MM.1S (cell line): ENCODE results near the gene ZNF267.
A peak's percentile ranks its signal among the peaks of the same experiment; 100 is the strongest.

Experiments
- DNase-seq: peaks from one replicate; pipeline ENCODE4 v3.0.0-alpha.2; 2015
- H2AFZ ChIP-seq: fragments of 300-600 bp; sonication (generic); 2 replicates; pipeline ENCODE4 v1.6.0; 2016; ENCODE audit warnings: antibody characterized with exemption, low read length
- H3F3A ChIP-seq: fragments of 300-600 bp; sonication (generic); 2 replicates; pipeline ENCODE4 v1.6.1; 2016; ENCODE audit warnings: mild to moderate bottlenecking, antibody characterized with exemption, low read length, moderate library complexity, mixed read lengths; ENCODE audit not compliant: insufficient read depth
- H3K27ac ChIP-seq: fragments of 300-600 bp; sonication (generic); 2 replicates; pipeline ENCODE4 v1.5.1; 2016; ENCODE audit warnings: mild to moderate bottlenecking, low read length
- H3K27me3 ChIP-seq: fragments of 300-600 bp; sonication (generic); replicated peaks from 2 replicates; pipeline ENCODE4 v1.6.0; 2016; ENCODE audit warnings: low read length; ENCODE audit not compliant: insufficient read depth
- H3K36me3 ChIP-seq: fragments of 300-600 bp; sonication (generic); replicated peaks from 2 replicates; pipeline ENCODE4 v1.6.1; 2016; ENCODE audit warnings: mild to moderate bottlenecking, low read length, mixed read lengths; ENCODE audit not compliant: insufficient read depth
- H3K4me1 ChIP-seq: fragments of 300-600 bp; sonication (generic); 2 replicates; pipeline ENCODE4 v1.6.1; 2016; ENCODE audit warnings: low read length, mixed read lengths
- H3K4me2 ChIP-seq: fragments of 300-600 bp; sonication (generic); 2 replicates; pipeline ENCODE4 v1.6.0; 2016; ENCODE audit warnings: low read depth, low read length
- H3K4me3 ChIP-seq: fragments of 300-600 bp; sonication (generic); 2 replicates; pipeline ENCODE4 v1.5.1; 2016; ENCODE audit warnings: low read length, mixed read lengths
- H3K79me2 ChIP-seq: fragments of 300-600 bp; sonication (generic); 2 replicates; pipeline ENCODE4 v1.6.1; 2016; ENCODE audit warnings: mixed run types, low read length, mixed read lengths
- H3K9ac ChIP-seq: fragments of 300-600 bp; sonication (generic); 2 replicates; pipeline ENCODE4 v1.6.1; 2016; ENCODE audit warnings: low read length, mixed read lengths
- H3K9me2 ChIP-seq: fragments of 300-600 bp; sonication (generic); replicated peaks from 2 replicates; pipeline ENCODE4 v1.6.1; 2016; ENCODE audit warnings: mild to moderate bottlenecking, low read length, mixed read lengths; ENCODE audit not compliant: insufficient read depth
- H3K9me3 ChIP-seq: fragments of 300-600 bp; sonication (generic); replicated peaks from 2 replicates; pipeline ENCODE4 v1.6.1; 2016; ENCODE audit warnings: mild to moderate bottlenecking, low read length, mixed read lengths; ENCODE audit not compliant: insufficient read depth
- H4K20me1 ChIP-seq: fragments of 300-600 bp; sonication (generic); 2 replicates; pipeline ENCODE4 v1.6.1; 2016; ENCODE audit warnings: mild to moderate bottlenecking, low read length, moderate library complexity, mixed read lengths; ENCODE audit not compliant: insufficient read depth
- CTCF ChIP-seq: fragments of 300-600 bp; sonication (generic); IDR thresholded peaks from 2 replicates; pipeline ENCODE4 v1.5.1; 2016; ENCODE audit warnings: antibody characterized with exemption, low read length, mixed read lengths
- EZH2 ChIP-seq: fragments of 300-600 bp; sonication (generic); optimal IDR thresholded peaks from 2 replicates; pipeline ENCODE3; 2017; ENCODE audit warnings: low read depth, mild to moderate bottlenecking, antibody characterized with exemption, low read length, mixed read lengths
- EZH2phosphoT487 ChIP-seq: fragments of 300-600 bp; sonication (generic); IDR thresholded peaks from 2 replicates; pipeline ENCODE4 v1.6.1; 2018; ENCODE audit warnings: antibody characterized with exemption, low read length

The ZNF267 gene

DNA sequence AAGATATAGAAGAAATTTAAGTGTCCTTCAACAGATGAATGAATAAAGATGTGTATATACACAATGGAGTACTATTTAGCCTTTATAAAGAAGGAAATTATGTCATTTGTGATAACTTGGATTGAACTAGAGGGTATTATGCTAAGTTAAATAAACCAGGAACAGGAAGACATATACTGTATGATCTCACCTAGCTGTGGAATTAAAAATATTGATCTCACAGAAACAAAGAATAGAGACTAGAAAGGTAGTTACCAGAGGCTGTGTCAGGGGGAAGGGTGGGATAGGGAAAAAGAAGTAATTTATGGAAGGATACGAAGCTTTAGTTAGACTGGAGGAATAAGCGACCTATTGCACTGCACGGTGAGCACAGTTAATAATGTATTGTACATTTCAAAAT is 5.4 kb upstream of the ZNF267 start:
- H3K27me3 ChIP-seq, result no peaks in the 10 kb centered on the region
- H3K36me3 ChIP-seq, result no peaks in the 10 kb centered on the region
- peaks cover 14% of the 10 kb centered on the region for H3K4me1 ChIP-seq
- TF ChIP-seq EZH2, result no peak
- TF ChIP-seq EZH2phosphoT487, result no peak
- no peak for TF ChIP-seq CTCF
- H3K4me3 ChIP-seq, result no peak overlapping the region
- H3K9me2 ChIP-seq, result no peaks in the 10 kb centered on the region
- no peaks in the 10 kb centered on the region for H4K20me1 ChIP-seq
- H3K9me3 ChIP-seq, result no peaks in the 10 kb centered on the region
- no peak overlapping the region for H2AFZ ChIP-seq
- no peak overlapping the region for H3K9ac ChIP-seq
- DNase-seq, result no peak
- no peak overlapping the region for H3K27ac ChIP-seq
- H3K4me2 ChIP-seq, result peak overlapping the region; percentile 72; the same call in 1 of the 2 replicates
- H3K79me2 ChIP-seq, result no peaks in the 10 kb centered on the region
- peaks cover 10% of the 10 kb centered on the region for H3F3A ChIP-seq

GRCh38 chr16:31868691-31869167 is 4.9 kb upstream of the ZNF267 start:
- no peaks in the 10 kb centered on the region for H3K36me3 ChIP-seq
- H3K4me3 ChIP-seq, result peak overlapping the region; percentile 48
- peak overlapping the region; percentile 57; the same call in 1 of the 2 replicates for H3K27ac ChIP-seq
- peak overlapping the region; percentile 70 for H2AFZ ChIP-seq
- H3K4me1 ChIP-seq, result peaks cover 15% of the 10 kb centered on the region
- peaks cover 1% of the 10 kb centered on the region for H3K79me2 ChIP-seq
- H3F3A ChIP-seq, result peaks cover 13% of the 10 kb centered on the region
- peak; percentile 74 for TF ChIP-seq CTCF
- no peak for TF ChIP-seq EZH2
- peak overlapping the region; percentile 48; the same call in 1 of the 2 replicates for H3K9ac ChIP-seq
- no peaks in the 10 kb centered on the region for H3K27me3 ChIP-seq
- no peaks in the 10 kb centered on the region for H3K9me3 ChIP-seq
- no peaks in the 10 kb centered on the region for H4K20me1 ChIP-seq
- H3K9me2 ChIP-seq, result no peaks in the 10 kb centered on the region
- peak; percentile 69 for DNase-seq
- peak overlapping the region; percentile 72 for H3K4me2 ChIP-seq

DNA sequence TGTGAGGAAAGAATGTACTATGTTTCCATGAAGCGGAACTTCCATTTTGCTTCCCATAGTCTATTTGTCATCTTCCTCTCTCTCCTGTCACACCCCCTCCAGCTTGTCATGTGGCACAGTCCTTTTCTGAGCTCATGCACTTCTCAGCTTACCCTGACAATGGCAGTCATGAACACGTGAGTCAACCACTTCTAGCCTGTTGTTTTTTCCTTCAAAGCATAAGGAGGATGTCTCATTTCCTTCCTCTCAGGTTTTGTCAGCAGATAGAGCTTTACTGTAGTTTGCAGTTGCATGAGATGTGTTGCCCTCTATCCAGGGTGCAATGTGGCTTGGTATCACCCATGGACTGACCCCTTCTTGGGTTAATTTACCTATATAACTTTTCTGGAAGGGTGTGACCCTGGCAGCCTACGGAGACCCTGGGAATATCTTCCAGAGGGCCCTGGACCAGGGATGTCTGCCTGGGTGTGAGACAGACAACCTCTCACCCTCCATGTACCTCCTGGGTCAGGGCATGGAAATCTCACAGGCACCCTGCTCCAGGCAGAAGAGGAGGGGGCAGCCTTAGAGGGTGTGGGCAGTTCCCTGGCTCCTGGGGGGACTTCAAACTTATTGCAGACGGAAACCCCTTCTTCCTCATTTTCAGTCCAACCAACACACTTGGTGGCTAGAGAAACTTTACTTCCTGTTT is 4.0 kb upstream of the ZNF267 start:
- H3K9me2 ChIP-seq, result no peaks in the 10 kb centered on the region
- no peaks in the 10 kb centered on the region for H3K36me3 ChIP-seq
- H3K9ac ChIP-seq, result no peak overlapping the region; the same call in 1 of the 2 replicates
- H3K4me1 ChIP-seq, result peaks cover 15% of the 10 kb centered on the region
- H4K20me1 ChIP-seq, result no peaks in the 10 kb centered on the region
- peak overlapping the region; percentile 57; the same call in 1 of the 2 replicates for H3K27ac ChIP-seq
- 0 out of 2 replicates have a peak overlapping the region, but pooled peaks have one; percentile 16 for H2AFZ ChIP-seq
- peak; percentile 80 for DNase-seq
- H3K79me2 ChIP-seq, result peaks cover 11% of the 10 kb centered on the region
- H3K4me3 ChIP-seq, result no peak overlapping the region
- H3K4me2 ChIP-seq, result peak overlapping the region; percentile 72; the same call in 1 of the 2 replicates
- no peaks in the 10 kb centered on the region for H3K9me3 ChIP-seq
- H3F3A ChIP-seq, result peaks cover 22% of the 10 kb centered on the region
- H3K27me3 ChIP-seq, result no peaks in the 10 kb centered on the region
- TF ChIP-seq CTCF (no peak), EZH2 (no peak), EZH2phosphoT487 (no peak)
